H54 (cell line): ENCODE results near the gene ASL.
"Not testable (repeated sequence)": the region's sequence is repeated elsewhere in the genome, so short reads cannot be mapped to it uniquely, and the experiment has no call there.

Source experiments
- DNase-seq: peaks from one replicate; pipeline ENCODE4 v3.0.0; 2011; ENCODE audit warnings: low spot score, mixed read lengths; ENCODE audit not compliant: insufficient read length
- FAIRE-seq: peaks from 3 replicates; lab custom pipeline; 2011; peaks lifted over from hg19 to GRCh38; lab: Jason Lieb, UNC
- POLR2A ChIP-seq: IDR thresholded peaks from 2 replicates; pipeline ENCODE4 v1.6.1; 2011; ENCODE audit warnings: low read depth, mild to moderate bottlenecking, low read length

The ASL gene

DNA sequence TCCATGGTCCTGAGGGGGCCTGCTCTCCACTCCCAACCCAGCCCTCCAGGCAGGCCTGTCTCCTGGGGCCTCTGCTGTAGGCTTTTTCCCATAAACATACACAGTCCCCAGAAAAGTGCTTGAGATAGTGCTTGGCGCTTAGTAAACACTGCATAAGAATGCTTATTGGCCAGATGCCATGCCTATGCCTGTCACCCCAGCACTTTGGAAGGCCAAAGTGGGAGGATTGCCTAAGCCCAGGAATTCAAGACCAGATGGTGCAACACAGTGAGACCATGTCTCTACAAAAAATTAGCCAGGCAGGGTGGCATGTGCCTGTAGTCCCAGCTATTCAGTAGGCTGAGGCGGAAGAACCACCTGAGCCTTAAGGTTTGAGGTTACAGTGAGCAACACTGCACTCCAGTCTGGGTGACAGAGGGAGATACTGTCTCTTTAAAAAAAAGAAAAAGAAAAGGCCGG lies 24.6 kb upstream of the ASL start:
- no peak for TF ChIP-seq POLR2A
- DNase-seq (peak; percentile 40), FAIRE-seq (no peak)

DNA sequence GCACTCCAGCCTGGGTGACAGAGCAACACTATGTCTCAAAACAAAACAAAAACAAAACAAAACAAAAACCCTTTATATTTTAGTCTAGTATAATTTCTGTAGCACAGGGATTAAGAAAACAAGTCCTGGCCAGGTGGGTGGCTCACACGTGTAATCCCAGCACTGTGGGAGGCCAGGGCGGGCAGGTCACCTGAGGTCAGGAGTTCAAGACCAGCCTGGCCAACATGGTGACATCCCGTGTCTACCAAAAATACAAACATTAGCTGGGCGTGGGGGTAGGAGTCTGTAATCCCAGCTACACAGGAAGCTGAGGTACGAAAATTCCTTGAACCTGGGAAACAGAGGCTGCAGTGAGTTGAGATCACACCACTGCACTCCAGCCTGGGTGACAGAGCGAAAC lies 23.2 kb upstream of the ASL start:
- TF ChIP-seq POLR2A = no peak
- no peak for DNase-seq
- no peak for FAIRE-seq

DNA sequence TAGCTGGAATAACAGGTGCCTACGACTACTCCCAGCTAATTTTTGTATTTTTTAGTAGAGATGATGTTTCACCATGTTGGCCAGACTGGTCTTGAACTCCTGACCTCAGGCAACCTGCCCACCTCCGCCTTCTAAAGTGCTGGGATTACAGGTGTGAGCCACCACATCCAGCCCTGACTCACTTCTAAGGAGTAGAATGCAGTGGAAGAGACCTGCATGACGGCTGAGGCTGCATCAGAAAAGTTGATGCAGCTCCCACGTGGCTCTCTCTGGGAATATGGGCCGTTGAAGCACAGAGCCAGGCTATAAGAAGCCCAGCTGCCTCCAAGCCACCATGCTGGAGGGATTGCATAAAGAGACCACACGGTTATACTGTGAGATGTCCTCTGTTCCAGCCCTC lies 21.6 kb upstream of the ASL start:
- no peak for DNase-seq
- FAIRE-seq = no peak
- TF ChIP-seq POLR2A = no peak

DNA sequence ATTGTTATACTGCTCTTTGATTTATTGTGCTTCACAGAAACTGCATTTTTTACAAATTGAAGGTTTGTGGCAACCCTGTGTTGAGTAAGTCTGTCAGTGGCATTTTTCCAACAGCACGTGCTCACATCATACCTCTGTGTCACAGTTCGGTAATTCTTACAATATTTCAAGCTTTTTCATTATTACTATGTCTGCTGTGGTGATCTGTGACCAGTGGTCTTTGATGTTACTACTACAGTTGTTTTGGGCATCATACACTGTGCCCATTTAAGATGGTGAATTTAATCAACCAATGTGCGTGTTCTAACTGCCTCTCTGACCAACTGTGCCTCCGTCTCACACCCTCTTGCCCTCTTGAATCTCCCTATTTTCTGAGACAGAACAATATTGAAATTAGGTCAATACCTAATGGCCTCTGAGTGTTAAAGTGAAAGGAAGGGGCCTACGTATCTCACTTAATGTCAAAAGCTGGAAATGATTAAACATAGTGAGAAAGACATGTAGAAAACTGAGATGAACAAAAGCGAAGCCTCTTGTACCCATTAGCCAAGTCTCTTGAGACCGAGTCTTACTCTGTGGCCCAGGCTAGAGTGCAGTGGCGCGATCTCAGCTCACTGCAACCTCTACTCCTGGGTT lies 20.2 kb upstream of the ASL start:
- FAIRE-seq = no peak

DNA sequence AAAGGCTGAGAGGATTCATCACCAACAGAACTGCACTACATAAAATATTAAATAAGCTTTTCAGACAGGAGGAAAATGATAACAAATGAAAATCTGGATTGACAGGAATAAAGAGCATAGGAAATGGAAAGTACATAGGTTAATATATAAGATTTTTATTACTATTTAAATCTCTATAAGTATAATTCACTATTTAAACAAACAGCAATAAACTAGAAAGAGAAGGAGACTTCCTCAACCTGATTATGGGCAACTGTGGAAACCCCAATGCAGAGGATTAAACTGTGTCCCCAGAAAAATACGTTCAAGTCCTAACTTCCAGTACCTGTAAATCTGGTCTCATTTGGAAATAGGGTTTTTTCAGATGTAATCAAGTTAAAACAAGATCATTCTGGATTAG lies 14.8 kb upstream of the ASL start:
- no peak for FAIRE-seq
- no peak for TF ChIP-seq POLR2A
- DNase-seq = no peak

More for the DNA sequence above, 20.2 kb upstream of the ASL start:
- DNase-seq = no peak
- TF ChIP-seq POLR2A = no peak

DNA sequence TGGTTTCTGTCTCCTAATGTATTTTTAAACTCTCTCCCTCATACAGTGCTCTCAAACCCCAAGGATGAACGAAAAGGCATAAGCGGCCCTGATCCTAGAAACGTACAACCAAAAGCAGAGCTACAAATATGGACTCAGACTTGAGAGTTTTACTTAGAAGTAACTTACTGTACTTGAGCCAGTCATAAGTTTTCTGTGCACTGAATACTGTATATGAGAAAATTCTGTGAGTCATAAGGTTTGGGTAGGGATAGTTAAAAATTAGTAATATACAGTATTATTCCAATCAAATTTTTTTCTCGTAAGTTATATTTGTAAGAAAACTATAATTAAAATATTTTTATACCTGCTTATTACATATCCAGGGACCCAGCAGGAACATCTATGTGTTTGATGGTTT lies 5.9 kb upstream of the ASL start:
- TF ChIP-seq POLR2A = no peak
- FAIRE-seq (no peak), DNase-seq (no peak)

DNA sequence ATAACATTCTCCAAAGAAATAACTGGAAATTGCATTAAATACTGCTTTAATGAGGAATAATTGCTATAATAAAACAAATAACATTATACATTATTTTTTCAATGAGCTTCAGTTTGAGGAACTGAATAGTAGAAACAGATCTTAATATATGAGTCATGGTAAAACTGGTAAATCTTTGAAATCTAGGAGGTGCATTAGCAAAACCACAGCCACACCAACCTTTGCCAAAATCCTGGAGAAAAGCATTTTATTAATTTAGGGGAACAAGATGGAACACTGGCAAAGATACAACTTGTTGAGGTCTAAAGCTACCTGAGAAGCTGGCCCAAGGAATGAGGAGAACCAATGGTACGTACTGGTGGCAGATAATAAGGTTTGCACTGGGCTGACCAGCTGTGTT lies 5.4 kb upstream of the ASL start:
- FAIRE-seq = no peak
- no peak for DNase-seq
- no peak for TF ChIP-seq POLR2A

DNA sequence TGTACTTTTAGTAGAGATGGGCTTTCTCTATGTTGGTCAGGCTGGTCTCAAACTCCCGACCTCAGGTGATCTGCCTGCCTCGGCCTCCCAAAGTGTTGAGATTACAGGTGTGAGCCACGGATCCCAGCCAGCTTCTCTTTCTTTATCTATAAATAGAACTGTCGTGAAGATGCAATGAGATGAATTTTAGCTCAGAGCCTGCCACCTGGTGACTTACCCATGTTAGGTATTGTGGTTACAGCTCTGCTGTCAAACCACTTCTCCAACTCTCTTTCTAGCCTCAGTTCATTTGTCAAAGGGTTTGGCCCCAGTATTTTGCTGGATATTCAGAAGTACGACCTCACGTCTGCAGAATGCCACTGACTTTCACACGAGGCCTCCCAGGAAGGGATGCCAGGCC lies 3.4 kb upstream of the ASL start:
- not testable (repeated sequence) for FAIRE-seq, DNase-seq

DNA sequence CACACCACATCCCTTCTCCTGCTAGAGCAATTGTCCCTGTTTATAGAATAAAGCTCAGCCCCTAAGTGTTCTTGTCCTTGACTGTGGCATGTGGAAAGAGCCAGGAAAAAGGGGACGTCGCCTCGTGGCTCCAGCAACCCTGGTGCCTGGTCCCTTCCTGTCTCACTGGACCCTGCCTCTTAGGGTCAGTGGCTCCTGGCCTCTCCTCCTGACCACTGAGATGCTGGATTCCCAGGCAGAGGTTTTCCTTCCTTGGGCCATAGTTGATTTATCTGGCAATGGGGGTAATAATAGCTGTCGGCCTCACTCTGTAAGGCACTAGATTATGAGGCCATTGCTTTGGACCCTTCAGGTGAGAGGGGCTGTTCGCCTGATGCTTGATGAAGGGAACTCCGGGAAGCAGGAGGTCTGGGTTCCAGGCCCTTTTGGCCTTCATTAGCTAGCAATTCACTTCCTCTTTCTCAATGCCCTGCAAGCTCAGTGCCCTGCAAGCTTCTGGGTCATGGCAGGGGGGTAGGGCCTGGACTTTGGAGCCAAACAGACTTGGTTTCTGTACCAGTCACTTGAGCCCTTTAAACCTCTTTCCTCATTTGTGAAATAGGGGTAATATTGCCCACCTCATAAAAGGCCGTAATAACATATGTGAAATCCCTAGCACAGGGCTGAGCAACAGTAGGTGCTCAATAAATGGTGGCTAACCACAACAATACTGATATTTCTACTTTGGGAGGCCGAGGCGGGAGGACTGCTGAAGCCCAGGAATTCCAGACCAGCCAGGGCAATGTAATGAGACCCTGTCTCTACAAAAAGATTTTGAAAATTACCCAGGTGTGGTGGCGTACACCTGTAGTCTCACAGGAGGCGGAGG lies 1.1 kb downstream of the ASL start:
- DNase-seq = no peak
- no peak for FAIRE-seq
- TF ChIP-seq POLR2A = peak; percentile 20; the same call in 1 of the 2 replicates

DNA sequence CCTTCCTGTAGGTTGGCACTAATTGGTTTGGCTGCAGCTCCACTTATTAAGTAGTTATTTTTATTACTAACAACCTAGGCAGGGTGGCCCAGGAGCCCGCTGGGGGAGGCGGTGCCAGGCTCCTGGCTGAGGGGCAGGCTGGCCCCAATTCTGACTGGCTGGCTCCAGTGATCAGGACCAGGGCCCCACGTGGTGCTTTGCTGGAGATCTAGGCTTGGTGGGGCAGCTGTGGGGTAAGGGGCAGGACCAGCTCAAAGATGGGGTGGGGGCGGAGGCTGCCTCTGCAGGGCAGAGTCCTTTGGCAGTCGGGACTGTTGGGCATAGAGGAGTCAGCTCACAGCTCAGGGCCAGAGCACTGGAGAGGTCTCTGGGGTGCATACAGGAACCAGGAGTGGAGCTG lies 2.4 kb downstream of the ASL start:
- FAIRE-seq = no peak
- TF ChIP-seq POLR2A = no peak
- DNase-seq = no peak

DNA sequence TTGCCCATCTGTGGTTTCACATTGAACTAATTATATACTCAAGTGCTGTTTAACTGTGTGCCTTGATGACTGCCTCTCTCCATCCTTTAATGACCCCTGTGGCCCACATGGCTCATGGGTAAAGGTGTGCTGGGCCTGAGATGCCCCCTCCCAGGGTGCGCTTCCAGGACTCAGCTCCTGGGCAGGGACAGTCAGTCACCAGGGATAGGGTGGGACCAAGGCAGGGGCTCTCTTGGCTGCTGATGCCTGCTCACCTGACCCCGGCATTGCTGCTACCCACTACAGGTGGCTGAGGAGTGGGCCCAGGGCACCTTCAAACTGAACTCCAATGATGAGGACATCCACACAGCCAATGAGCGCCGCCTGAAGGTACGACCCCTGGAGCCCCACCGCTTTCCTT lies 6.5 kb downstream of the ASL start:
- TF ChIP-seq POLR2A = no peak
- no peak for FAIRE-seq
- DNase-seq = no peak

DNA sequence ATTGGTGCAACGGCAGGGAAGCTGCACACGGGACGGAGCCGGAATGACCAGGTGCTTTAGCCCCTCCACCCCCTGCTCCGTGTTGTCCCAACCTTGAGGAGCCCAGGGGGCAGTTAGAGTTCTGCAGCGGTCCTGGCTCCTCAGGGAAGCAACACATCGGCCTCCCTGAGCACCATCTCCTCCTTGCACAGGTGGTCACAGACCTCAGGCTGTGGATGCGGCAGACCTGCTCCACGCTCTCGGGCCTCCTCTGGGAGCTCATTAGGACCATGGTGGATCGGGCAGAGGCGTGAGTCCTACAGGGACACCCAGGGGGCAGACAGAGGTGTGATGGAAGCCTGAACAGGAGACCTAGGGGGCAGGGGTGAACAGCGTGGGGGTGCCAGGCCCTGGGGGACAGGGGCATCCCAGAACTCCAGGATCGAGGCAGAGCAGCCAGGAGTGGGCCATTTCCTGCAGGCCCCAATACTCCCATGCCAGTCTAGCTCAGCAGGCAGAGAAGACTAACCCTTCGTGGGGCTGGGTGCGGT lies 7.3 kb downstream of the ASL start:
- TF ChIP-seq POLR2A = no peak
- DNase-seq (no peak), FAIRE-seq (no peak)

DNA sequence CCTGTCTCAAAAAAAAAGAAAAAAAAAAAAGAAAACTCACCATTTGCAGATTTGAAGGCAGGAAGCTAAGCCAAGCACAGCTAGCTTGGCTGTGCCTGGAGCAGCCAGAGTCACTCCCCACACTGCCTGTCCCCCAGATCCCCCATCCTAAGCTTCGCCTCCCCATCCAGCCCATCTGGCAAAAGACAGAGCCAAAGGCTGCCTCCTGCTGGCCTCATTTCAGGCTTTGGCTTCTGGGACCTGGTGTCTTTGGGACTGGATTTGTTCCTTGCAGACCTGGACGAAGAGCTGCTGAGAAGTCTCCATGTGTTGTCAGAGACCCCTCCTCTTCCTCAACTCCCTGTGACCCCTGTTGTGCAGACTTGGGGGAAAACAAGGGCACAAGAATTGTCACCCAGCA lies 8.1 kb downstream of the ASL start:
- no peak for TF ChIP-seq POLR2A
- DNase-seq (no peak), FAIRE-seq (no peak)
